MM.1S (cell line): ENCODE measurements around the gene PAXX.

ENCODE experiments used
- EZH2 ChIP-seq: fragments of 300-600 bp; sonication (generic); optimal IDR thresholded peaks from 2 replicates; pipeline ENCODE3; 2017; ENCODE audit warnings: low read depth, mild to moderate bottlenecking, antibody characterized with exemption, low read length, mixed read lengths
- TF ChIP-seq, protein P1 (sequence below): fragments of 300-600 bp; sonication (generic); IDR thresholded peaks from 2 replicates; pipeline ENCODE4 v1.5.1; 2016; ENCODE audit warnings: antibody characterized with exemption, low read length, mixed read lengths

DNA sequence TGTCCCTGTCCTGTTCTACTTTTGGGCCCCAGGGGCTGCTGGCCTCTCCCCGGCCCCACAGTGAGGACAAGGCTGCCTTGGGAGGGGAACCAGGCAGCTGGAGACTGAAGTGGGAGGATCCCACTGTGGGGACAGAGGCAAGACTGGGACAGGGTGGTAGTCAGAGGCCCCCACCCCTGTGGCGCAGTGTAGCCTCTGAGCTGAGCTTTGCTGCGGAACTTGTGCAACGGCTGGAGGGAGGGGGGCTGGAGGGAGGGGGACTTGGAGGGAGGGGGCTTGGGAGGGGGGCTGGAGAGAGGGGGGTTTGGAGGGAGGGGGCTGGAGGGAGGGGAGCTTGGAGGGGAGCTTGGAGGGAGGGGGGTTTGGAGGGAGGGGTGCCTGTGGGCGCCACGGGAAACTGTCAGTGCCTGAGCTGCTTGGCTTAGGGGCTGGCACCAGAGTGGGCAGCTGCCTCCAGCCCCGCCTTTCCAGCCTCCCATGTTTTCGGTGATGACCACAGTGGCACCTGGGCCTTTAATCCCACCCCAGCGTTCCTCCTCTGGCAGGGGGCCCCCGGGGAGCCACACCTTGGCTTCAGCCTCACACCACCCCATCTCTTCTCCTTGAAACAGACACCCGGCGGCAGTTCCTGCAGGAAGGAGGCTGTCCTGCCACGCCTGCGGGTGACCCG, 42.0 kb downstream of the PAXX start:
- TF ChIP-seq, protein P1, sequence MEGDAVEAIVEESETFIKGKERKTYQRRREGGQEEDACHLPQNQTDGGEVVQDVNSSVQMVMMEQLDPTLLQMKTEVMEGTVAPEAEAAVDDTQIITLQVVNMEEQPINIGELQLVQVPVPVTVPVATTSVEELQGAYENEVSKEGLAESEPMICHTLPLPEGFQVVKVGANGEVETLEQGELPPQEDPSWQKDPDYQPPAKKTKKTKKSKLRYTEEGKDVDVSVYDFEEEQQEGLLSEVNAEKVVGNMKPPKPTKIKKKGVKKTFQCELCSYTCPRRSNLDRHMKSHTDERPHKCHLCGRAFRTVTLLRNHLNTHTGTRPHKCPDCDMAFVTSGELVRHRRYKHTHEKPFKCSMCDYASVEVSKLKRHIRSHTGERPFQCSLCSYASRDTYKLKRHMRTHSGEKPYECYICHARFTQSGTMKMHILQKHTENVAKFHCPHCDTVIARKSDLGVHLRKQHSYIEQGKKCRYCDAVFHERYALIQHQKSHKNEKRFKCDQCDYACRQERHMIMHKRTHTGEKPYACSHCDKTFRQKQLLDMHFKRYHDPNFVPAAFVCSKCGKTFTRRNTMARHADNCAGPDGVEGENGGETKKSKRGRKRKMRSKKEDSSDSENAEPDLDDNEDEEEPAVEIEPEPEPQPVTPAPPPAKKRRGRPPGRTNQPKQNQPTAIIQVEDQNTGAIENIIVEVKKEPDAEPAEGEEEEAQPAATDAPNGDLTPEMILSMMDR: no peak
- TF ChIP-seq EZH2: no peak
